NCI-H526 treated with DMSO at 0.1 percent for 48 hours (cell line): ENCODE results near the gene CTBP2.
"Not testable (repeated sequence)": the region's sequence is repeated elsewhere in the genome, so short reads cannot be mapped to it uniquely, and the experiment has no call there.

Source experiments
- DNase-seq: peaks from one replicate; lab custom pipeline; 2025; lab: John Stamatoyannopoulos, UW

CTBP2 gene

GRCh38 chr10:125087191-125087896 lies 73.0 kb downstream of the CTBP2 start:
- no peak for DNase-seq

- no peak for DNase-seq
Observed at GRCh38 chr10:125086691-125087090, 73.7 kb downstream of the CTBP2 start.

- no peak for DNase-seq
Observed at GRCh38 chr10:125085258-125086054, 74.9 kb downstream of the CTBP2 start.

- no peak for DNase-seq
Observed at GRCh38 chr10:125084614-125085257, 75.6 kb downstream of the CTBP2 start.

GRCh38 chr10:125084191-125084613 lies 76.2 kb downstream of the CTBP2 start:
- DNase-seq: no peak

GRCh38 chr10:125083576-125083920 lies 76.8 kb downstream of the CTBP2 start:
- no peak for DNase-seq

GRCh38 chr10:125082881-125083575 lies 77.3 kb downstream of the CTBP2 start:
- no peak for DNase-seq

- DNase-seq: not testable (repeated sequence)
Observed at GRCh38 chr10:125082471-125082870, 77.9 kb downstream of the CTBP2 start.

GRCh38 chr10:125081931-125082330 lies 78.4 kb downstream of the CTBP2 start:
- no peak for DNase-seq

- no peak for DNase-seq
Observed at GRCh38 chr10:125080984-125081383, 79.4 kb downstream of the CTBP2 start.

- DNase-seq: no peak
Observed at GRCh38 chr10:125080296-125080695, 80.1 kb downstream of the CTBP2 start.

GRCh38 chr10:125079091-125079600 lies 81.2 kb downstream of the CTBP2 start:
- DNase-seq: no peak

- DNase-seq: no peak
Observed at GRCh38 chr10:125076891-125077541, 83.3 kb downstream of the CTBP2 start.

- no peak for DNase-seq
Observed at GRCh38 chr10:125076121-125076825, 84.1 kb downstream of the CTBP2 start.

- DNase-seq: no peak
Observed at GRCh38 chr10:125073996-125074395, 86.4 kb downstream of the CTBP2 start.

- DNase-seq: no peak
Observed at GRCh38 chr10:125072794-125073193, 87.6 kb downstream of the CTBP2 start.

- no peak for DNase-seq
Observed at GRCh38 chr10:125071008-125071407, 89.4 kb downstream of the CTBP2 start.

GRCh38 chr10:125068406-125068805 lies 92.0 kb downstream of the CTBP2 start:
- no peak for DNase-seq

GRCh38 chr10:125067764-125068163 lies 92.6 kb downstream of the CTBP2 start:
- no peak for DNase-seq

- no peak for DNase-seq
Observed at GRCh38 chr10:125066764-125067450, 93.5 kb downstream of the CTBP2 start.
